Eye (tissue), 1 donor: ENCODE results near the gene TCERG1L.
"Not testable (repeated sequence)": the region's sequence is repeated elsewhere in the genome, so short reads cannot be mapped to it uniquely, and the experiment has no call there.

Experiments
- DNase-seq: peaks from one replicate; pipeline ENCODE4 v3.0.0-alpha.2; 2015

Gene TCERG1L

DNA sequence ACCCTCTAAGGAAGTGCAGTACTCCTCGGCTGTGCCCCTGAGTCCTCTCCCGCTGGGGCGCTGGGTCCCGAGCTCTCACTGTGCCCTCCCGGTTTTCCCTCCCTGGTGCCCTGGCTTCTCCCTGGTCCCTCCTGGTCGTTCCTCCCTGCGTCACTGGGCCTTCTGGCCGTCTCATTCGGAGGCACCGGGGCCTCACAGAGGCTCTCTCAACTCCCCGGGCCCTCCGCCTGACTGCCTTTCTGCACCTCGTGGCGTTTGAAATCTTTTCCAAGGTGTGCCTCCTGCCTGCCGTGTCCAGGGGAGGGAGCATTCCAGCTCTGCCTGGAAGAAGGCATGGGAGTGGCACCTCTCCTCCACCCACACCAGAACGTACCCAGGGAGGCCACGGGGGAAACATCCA lies 174.3 kb downstream of the TCERG1L start:
- DNase-seq = no peak

DNA sequence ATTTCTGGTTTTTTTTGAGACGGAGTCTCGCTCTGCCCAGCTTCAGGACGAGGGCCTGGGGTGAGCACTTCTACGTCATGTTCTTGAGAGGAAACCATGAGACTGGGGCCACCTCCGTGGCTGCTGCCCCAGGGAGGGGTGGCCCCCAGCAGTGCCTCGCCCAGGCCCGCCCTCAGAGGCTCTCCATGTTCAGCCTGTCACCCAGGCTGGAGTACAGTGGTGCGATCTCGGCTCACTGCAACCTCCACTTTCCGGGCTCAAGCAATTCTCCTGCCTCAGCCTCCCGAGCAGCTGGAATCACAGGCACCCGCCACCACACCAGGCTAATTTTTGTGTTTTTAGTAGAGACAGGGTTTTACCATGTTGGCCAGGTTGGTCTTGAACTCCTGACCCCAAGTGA lies 175.2 kb downstream of the TCERG1L start:
- DNase-seq = not testable (repeated sequence)

DNA sequence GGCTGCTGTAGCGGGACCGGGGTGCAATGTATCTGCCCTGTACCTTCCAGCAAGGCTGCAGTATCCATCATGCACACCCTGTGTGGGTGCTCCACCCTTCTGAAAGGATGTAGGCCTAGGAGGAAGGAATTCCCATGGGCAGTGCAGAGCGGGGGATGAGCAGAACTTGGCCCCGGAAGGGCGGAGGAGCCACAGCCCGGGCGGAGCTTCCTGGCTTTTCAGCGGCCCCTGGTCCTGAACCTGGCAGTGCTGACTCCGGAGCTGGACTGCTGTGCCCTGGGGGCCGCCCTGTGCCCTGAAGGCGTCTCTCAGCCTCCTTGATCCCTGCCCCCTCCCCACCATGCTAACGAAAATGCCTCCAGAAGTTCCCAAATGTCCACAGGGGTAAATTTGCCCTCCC lies 175.8 kb downstream of the TCERG1L start:
- no peak for DNase-seq

DNA sequence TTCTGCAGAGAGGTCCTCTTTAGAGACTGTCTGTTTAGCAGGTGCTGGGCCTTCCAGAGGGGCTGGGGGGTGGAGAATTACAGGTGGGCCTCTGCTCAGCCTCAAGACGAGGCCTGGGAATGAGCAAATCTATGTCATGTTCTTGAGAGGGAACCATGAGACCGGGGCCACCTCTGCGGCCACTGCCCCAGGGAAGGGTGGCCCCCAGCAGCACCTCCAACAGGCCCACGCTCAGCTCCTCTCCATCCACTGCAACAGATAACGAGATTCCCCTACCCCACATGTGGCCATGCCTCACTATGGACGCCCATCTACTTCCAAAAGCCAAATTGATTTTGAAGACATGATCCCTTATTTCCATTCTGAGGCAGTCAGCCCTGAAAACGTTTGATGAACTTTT lies 176.9 kb downstream of the TCERG1L start:
- DNase-seq = no peak

DNA sequence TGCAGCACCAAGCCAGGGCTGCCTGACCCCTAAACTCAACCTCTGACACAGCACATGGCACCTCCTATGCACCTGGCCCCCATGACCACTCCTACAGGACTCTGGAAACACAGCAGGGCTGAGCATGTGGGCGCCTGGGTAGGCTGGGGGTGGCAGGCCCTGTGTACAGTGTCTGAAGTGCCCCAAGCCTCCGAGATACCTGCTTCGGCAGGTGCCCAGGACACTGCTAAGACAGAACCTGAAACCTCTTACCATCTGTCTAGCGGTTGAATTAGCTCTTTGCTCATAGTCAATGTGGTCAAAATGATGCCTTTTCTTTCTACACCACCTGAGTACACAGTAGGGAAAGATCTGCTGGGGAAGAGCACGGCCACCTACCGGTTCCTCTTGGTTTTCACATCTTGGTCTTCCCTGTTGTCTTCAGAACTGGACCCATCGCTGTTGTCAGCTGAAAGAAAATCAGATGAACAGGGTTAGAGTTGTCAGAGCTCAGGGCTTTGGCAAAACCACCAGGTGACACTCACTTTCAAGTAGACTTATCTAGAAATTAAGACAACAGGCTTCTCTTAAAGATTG lies 177.4 kb downstream of the TCERG1L start:
- DNase-seq = no peak

DNA sequence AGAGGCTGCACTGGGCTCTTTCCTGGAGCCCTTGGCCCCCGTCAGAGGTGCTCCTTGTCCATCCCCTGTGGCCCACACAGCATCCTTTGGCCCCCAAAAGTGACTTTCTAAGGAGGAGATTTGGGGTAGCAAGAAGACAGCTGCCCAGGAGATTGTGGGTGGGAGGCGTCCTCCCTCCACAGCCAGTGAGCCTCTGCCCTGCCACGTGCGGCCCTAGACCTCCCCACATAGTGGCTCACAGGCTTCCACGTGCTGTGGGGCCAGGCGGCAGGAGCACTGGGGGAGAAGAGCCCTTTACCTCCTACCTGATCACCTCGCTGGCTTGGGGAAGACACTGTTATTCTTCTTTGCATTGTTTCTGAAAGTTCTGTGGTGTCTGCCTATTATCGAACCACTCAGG lies 178.8 kb downstream of the TCERG1L start:
- no peak for DNase-seq

DNA sequence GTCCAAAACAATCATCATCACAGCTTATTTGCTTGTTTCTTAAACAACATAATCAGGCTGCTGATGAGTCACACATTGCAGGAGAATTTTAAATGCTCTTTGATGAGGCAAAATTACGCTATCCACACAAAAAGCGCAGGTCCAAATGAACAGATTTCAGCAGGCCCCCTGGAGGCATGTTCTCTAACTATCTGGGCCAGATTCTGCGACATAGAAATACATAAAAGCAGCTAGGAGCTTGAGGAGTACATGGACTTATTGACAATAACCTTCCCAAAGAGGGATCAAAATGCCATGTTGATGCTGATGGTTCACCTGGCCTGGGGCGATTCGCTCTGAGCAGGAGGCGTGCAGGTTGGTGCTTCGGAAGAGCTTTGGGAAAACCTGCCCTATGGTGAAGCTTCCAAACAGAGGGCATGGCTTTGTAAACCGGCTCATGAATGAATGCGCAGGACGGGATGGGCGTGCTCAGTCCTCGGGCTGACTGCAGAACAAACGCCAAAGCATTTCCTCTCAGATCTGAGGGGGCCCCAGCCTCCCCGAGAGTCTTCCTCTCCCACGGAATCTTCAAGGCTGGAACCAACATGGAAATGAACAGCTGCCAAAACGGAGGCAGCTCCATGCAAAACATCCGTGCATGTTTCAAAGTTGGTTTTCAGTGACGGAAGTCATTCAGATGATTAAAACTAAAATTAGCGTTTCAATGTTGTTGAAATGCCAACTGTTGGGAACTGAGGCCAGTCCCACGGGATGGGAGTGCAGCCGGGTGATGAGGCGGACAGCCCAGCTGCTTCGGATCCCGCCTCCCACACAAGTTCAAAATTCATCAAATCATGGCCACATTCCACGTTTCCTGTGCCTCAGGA lies 179.6 kb downstream of the TCERG1L start:
- peak; percentile 88 for DNase-seq

DNA sequence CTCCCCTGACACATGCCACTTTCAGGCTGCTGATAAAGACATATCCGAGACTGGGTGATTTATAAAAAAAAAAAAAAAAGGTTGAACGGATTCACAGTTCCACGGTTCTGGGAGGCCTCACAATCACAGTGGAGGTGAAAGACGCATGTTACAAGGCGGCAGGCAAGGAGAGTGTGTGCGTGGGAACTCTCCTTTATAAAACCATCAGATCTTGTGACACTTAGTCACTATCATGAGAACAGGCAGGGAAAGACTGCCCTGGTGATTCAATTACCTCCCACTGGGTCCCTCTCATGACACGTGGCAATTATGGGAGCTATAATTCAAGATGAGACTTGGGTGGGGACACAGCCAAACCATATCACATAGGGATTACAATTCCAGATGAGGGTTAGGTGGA lies 181.5 kb downstream of the TCERG1L start:
- no peak for DNase-seq

DNA sequence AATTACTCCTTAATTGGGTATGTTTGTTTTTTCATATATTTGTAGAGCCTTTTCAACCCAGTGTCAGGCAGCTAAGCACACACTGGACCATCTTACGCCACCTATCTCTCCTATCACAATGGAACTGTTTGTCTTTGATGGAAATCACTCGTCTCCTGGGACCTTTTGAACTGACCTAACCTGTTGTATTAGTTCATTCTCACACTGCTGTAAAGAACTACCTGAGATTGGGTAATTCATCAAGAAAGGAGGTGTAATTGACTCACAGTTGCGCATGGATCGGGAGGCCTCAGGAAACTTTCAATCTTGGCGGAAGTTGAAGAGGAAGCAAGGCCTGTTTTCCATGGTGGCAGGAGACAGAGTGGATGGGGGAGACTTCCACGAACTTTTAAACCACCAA lies 182.0 kb downstream of the TCERG1L start:
- no peak for DNase-seq

DNA sequence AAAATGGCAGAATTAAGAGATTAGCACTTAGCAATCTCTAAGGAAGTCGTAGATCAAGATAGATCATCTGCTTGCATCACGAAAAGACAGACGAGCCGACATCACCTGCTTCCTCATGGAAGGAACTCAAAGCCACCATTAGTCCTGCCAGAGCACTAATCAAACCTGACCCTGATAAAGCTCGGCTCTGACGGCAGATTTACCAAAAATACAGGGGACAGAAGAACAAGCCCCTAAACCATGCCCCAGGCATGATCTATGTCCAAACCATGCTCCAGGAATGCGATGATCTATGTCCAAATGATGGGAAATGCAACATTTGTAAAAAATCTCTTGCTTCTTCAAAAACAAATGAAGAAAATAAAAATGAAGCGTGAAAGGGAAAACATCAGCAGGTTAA lies 182.8 kb downstream of the TCERG1L start:
- no peak for DNase-seq

DNA sequence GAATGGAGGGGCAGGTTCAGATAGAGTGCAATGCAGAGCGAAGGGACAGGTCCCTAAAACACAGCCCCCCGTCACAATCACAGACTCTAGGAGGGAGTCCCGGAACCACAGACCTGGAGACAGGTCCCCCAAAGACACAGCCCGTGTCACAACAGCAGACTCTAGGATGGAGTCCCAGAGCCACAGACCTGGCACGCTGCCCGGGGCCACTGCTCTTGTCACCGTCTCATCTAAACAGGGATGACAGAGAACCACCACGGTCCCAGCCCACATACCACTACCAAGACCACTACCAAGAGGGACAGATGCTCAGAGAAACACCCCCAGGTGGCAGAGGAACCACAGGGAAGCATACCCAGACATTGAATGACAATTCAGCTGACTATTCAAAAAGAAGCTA lies 183.9 kb downstream of the TCERG1L start:
- no peak for DNase-seq

DNA sequence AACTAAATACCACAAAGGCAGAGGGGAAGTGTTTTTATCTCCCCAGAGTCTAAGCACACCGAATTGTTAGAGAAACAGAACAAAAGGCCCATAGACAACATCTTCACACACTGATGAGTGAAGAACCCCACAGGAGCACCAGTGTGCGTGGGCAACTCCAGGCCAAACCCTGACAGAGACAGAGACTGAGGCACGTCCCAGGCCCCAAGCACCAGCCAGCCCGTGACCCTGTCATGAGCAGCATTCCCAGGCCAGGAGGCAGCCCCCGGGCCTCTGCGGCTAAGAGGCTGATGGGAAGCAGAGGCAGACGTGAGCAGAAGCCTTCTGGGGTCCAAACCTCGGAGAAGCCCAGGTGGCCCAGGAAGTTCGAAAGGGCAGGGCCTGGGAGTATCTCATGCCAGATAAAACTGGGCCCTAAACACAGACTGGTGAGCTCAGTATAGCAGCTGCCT lies 184.4 kb downstream of the TCERG1L start:
- no peak for DNase-seq

DNA sequence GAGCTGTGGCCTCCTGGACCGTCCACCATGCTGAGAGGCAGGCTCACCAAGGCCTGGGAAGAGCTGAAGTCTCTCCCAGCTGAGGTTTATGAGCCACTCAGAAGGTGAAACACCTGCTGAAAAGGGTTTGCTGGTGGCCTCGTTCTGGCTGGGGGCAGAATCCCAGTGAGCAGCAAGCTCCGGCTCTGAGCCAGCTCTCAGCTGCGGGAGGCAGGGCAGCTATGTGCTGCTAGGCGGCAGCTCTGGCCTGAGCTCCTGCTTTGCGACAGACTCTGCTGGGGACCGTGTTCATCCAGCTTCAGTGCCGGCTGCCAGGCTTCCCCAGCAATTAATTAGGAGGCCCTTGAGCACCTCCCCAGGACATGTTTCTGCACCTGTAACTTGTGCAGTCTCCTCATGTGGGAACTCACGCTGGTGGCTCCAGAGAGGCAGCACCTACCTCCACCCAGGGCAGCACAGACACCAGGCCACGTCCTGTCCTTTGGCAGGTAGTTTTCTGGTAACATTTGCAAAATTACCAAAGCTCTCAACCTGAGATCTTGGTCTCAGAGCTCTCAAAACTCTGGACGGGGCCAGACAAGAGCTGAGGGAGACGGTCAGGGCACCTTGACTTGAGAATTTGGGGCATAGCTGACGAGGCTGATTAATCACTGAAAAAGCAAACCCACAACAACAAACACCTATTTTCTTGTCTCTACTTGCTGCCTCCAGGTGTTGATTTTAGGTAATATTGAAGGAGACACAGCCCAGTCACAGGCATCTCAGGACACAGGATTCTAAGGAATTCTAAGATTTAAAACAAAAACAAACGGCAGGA lies 185.0 kb downstream of the TCERG1L start:
- DNase-seq = peak; percentile 52

DNA sequence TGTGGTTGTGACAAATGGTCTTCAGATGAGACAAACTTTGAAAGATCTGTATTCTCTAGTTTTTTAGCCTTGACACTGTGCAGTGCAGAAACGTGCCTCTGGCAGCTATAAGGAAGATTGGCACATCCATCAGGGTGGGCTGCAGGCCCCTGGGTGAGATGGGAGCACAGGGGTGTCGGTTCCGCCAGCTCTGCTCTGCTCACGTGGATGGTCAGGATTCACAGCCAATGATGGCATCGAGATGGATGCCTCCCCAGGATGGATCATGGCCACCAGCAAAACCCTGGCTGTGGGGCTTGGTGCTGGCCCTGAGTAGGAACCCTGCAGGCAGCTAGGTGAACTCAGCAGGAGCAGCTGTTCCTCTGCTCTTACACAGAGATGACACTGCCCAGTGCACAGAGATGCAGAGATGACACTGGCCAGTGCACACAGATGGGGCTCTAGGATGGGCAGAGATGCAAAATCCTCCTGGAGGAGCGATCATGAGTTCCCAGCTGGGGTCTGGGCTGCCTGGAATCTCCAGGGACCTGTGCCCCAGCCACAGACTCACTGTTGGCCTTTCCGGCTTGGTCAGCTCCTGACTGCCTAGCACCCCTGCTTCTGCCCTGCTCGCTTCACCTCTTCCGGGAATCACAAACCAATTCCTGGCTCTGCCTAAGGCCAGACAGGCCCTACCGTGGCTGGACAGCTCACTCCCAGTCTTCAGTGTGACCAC lies 185.9 kb downstream of the TCERG1L start:
- DNase-seq = no peak

DNA sequence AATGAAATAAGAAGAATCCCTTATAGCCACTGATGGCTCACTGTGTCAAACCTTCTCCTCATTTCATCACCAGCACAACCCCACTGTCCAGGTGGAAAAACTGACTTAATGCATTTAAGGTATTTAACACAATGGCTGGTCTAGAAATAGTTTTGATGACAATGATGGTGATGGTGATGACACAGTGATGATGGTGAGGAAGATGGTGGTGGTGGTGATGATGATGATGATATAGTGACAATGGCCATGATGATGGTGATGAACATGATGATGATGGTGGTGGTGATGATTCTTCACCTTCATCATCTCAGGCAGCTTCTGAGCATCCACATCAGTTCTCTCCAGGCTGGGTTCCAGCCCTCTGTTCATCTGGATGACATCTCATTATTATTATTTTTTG lies 186.6 kb downstream of the TCERG1L start:
- DNase-seq = no peak

DNA sequence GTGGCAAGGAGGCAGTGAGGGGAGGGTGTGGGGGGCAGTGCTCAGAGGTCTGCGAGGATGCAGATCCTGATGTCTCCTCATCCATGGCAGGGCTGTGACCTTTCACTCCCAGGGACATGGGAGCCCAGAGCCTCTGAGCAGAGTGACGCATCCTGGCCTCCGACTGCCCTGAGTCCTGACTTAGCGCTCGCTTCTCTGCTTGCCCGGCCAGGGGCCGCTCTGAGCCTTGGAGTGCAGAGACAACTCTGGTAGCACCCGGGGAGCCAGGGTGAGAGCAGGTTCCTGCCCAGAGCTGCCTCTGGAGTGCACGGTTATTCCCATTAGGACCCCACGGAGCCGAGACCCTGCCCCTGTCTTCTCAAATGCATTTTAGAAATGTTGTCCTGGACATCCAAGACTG lies 188.0 kb downstream of the TCERG1L start:
- DNase-seq = no peak

DNA sequence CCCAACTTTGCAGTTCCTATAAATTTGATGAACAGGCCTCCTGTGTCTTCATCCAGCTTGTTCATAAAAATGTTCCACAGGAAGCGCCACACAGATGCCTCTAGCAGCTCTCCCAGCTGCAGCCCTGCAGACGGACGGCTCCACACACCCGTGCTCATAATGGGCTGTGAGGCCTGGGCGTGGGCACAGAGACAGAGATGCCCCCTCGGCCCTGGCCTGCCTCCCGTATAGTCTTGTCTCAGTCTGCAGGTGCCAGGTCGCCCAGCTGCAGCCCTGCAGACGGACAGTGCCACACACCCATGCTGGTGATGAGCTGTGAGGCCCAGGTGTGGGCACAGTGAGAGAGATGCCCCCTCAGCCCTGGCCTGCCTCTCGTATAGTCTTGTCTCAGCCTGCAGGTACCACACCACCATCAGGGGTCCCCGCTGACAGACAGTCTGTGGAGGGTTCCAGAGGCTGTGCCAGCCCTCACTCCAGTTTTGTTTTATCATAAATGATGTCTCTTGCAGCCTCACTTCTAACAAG lies 189.9 kb downstream of the TCERG1L start:
- no peak for DNase-seq

DNA sequence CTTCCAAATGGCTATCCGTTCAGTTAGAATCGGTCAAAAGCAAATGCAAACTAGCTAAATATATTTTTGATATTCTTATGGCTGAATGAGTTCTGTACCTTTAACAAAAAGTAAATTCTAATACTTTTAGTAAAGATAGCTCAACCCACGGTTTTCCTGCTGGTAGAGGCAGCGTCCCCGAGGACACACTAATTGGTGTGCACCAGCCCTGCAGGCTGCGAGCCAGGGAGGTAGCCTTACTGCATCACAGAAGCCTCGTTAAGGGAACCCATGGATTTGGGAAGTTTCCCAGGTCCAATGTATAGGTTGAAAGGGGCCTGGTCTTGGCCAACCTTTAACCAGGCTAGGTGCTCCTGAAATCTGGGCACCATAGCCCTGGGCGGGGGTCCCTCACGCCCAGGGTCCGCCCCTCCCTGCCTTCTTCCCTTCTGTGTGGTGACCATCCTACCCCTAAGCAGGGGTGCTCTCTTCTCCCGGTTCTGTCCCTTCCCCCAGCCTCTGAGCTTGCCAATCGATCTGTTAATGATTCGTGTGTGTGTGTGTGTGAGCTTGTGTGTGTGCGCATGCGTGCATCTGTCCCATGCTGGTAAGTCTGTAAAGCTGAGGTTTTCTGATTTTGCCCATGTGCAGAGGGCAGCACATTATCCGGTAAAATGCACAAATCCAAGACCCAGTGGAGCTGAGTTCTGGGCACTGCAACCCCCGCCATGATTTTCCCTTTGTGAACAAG lies 191.7 kb downstream of the TCERG1L start:
- DNase-seq = peak; percentile 69

DNA sequence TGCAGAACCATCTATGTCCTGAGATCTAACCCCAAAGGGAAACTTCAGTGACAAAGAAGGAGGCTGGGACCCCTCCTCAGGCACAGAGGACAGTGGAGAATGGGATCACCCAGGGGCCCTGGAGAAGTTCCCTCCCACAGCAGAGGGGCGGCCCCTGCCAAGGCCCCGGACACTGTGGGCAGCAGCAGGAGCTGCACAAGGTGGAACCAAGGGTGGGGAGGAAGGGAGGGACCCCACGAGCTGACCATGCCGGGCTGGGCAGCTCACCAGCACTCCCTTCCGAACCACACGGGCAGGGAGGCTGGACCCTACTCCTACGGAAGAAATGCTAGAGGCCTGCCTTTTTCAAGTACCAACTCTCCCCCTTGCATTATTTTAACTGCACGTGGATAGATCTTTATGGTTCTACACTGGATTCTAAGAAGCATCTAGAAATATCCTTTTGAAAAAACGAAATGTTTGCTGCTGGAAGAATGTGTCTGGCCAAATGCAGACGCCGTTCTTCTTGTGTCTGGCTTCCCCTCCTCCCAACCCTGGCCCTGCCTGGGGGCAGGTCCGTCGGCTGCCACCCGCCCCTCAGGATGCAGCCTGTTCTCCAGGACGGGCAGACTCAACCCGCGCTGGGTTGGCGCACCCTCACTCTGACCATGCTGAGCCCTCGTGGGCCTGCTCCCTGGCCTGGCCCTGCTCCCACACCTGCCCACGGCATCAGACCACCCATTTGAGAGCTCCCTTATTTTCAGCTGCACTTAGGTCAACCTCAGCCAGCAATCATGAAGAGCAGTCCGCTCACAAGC lies 193.9 kb downstream of the TCERG1L start:
- DNase-seq = no peak

DNA sequence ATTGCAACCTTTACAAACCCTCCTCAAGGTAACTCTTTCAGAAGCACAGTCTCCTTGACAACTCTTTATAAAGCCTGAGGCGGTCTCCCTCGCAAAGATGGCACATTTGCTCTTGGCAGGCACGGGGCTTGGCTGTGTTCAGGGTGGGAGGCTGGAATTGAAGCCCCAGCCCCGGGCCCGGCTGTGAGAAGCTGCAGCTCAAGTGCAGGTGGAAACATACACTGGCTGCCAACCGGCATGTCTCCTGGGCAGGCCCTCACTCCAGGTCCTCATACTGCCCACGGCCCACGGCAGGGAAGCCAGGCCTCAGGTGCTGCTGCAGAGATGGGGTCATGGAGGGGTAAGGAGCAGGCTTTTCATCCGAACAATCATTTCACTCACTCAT lies 194.5 kb downstream of the TCERG1L start:
- no peak for DNase-seq
